ENCODE results near the gene QPRT.

QPRT gene

GRCh38 chr16:29714972-29715371 lies 36.0 kb downstream of the QPRT start:
- Histone ChIP-seq H2AFZ (ENCODE audit: low read depth, low read length) (no peak overlapping the region), H3K4me1 (ENCODE audit: insufficient read depth, low read length) (peaks cover 4% of the 10 kb centered on the region), H3K79me2 (ENCODE audit: insufficient read depth, low read length) (no peaks in the 10 kb centered on the region), H3K27ac (ENCODE audit: low read length) (no peak overlapping the region), H3K36me3 (ENCODE audit: insufficient read depth, low read length) (no peaks in the 10 kb centered on the region), H3K4me2 (ENCODE audit: insufficient read depth, low read length) (no peak overlapping the region), H3K27me3 (ENCODE audit: insufficient read depth, low read length, poor library complexity) (no peaks in the 10 kb centered on the region), H3K9me3 (ENCODE audit: insufficient read depth, low read length, severe bottlenecking) (no peaks in the 10 kb centered on the region), H4K20me1 (ENCODE audit: insufficient read depth, low read length) (no peaks in the 10 kb centered on the region), H3K9ac (ENCODE audit: low read depth, low read length) (no peak overlapping the region), H3K4me3 (ENCODE audit: low read depth in 1 of 2, low read length in 2 of 2) (no peak overlapping the region)
- no peak for TF ChIP-seq CTCF (IDR thresholded peaks at IDR 0.05; ENCODE audit: borderline replicate concordance, extremely low read depth, low read length, poor library complexity, severe bottlenecking)
- no peak for TF ChIP-seq EZH2 (IDR thresholded peaks at IDR 0.05; ENCODE audit: borderline replicate concordance, low read depth, low read length, severe bottlenecking)
- no peak for ATAC-seq (ENCODE audit: insufficient read depth, low read depth)
- no peak for DNase-seq

GRCh38 chr16:29717113-29717512 lies 38.1 kb downstream of the QPRT start:
- Histone ChIP-seq H3K9ac (ENCODE audit: low read depth, low read length) (no peak overlapping the region), H3K27me3 (ENCODE audit: insufficient read depth, low read length, poor library complexity) (no peaks in the 10 kb centered on the region), H3K79me2 (ENCODE audit: insufficient read depth, low read length) (no peaks in the 10 kb centered on the region), H2AFZ (ENCODE audit: low read depth, low read length) (no peak overlapping the region), H3K4me1 (ENCODE audit: insufficient read depth, low read length) (no peaks in the 10 kb centered on the region), H4K20me1 (ENCODE audit: insufficient read depth, low read length) (no peaks in the 10 kb centered on the region), H3K4me3 (ENCODE audit: low read depth in 1 of 2, low read length in 2 of 2) (no peak overlapping the region), H3K36me3 (ENCODE audit: insufficient read depth, low read length) (no peaks in the 10 kb centered on the region), H3K9me3 (ENCODE audit: insufficient read depth, low read length, severe bottlenecking) (no peaks in the 10 kb centered on the region), H3K4me2 (ENCODE audit: insufficient read depth, low read length) (no peak overlapping the region), H3K27ac (ENCODE audit: low read length) (no peak overlapping the region)
- TF ChIP-seq EZH2 (IDR thresholded peaks at IDR 0.05; ENCODE audit: borderline replicate concordance, low read depth, low read length, severe bottlenecking) (no peak), CTCF (IDR thresholded peaks at IDR 0.05; ENCODE audit: borderline replicate concordance, extremely low read depth, low read length, poor library complexity, severe bottlenecking) (no peak)
- DNase-seq (no peak), ATAC-seq (ENCODE audit: insufficient read depth, low read depth) (no peak)

- no peak overlapping the region for H3K4me2 ChIP-seq (ENCODE audit: insufficient read depth, low read length)
- no peak overlapping the region for H3K9ac ChIP-seq (ENCODE audit: low read depth, low read length)
Observed at GRCh38 chr16:29719063-29719462, 40.1 kb downstream of the QPRT start.

More at GRCh38 chr16:29719063-29719462, 40.1 kb downstream of the QPRT start:
- ATAC-seq (ENCODE audit: insufficient read depth, low read depth) = no peak
- Histone ChIP-seq H3K4me1 (ENCODE audit: insufficient read depth, low read length) (no peaks in the 10 kb centered on the region), H3K36me3 (ENCODE audit: insufficient read depth, low read length) (no peaks in the 10 kb centered on the region), H4K20me1 (ENCODE audit: insufficient read depth, low read length) (no peaks in the 10 kb centered on the region), H2AFZ (ENCODE audit: low read depth, low read length) (no peak overlapping the region), H3K9me3 (ENCODE audit: insufficient read depth, low read length, severe bottlenecking) (no peaks in the 10 kb centered on the region), H3K27me3 (ENCODE audit: insufficient read depth, low read length, poor library complexity) (no peaks in the 10 kb centered on the region), H3K27ac (ENCODE audit: low read length) (no peak overlapping the region), H3K4me3 (ENCODE audit: low read depth in 1 of 2, low read length in 2 of 2) (no peak overlapping the region), H3K79me2 (ENCODE audit: insufficient read depth, low read length) (no peaks in the 10 kb centered on the region)
- DNase-seq = no peak
- TF ChIP-seq CTCF (IDR thresholded peaks at IDR 0.05; ENCODE audit: borderline replicate concordance, extremely low read depth, low read length, poor library complexity, severe bottlenecking) (no peak), EZH2 (IDR thresholded peaks at IDR 0.05; ENCODE audit: borderline replicate concordance, low read depth, low read length, severe bottlenecking) (no peak)

Data from DND-41 (cell line).